HG03025 (cell line): ENCODE data around the gene DEPP1.

Experiments used
- ATAC-seq: cut with Tn5 transposase; IDR thresholded peaks from one replicate; pipeline ENCODE4 v1.9.1; 2021; ENCODE audit warnings: mild to moderate bottlenecking, moderate library complexity; ENCODE audit not compliant: unreplicated experiment, low FRiP score

DEPP1 gene

GRCh38 chr10:44956717-44957706 lies 21.6 kb downstream of the DEPP1 start:
- ATAC-seq: no peak

- no peak for ATAC-seq
These were observed 22.4 kb downstream of the DEPP1 start for GRCh38 chr10:44956226-44956625.

GRCh38 chr10:44955413-44956070 lies 23.1 kb downstream of the DEPP1 start:
- ATAC-seq: no peak

- no peak for ATAC-seq
These were observed 23.6 kb downstream of the DEPP1 start for GRCh38 chr10:44954962-44955361.

GRCh38 chr10:44954042-44954441 lies 24.6 kb downstream of the DEPP1 start:
- no peak for ATAC-seq

- no peak for ATAC-seq
These were observed 25.8 kb downstream of the DEPP1 start for GRCh38 chr10:44952779-44953231.

- no peak for ATAC-seq
These were observed 26.9 kb downstream of the DEPP1 start for GRCh38 chr10:44951576-44952226.

GRCh38 chr10:44950326-44951225 lies 28.0 kb downstream of the DEPP1 start:
- no peak for ATAC-seq

GRCh38 chr10:44949915-44950314 lies 28.7 kb downstream of the DEPP1 start:
- ATAC-seq: no peak

GRCh38 chr10:44949127-44949802 lies 29.3 kb downstream of the DEPP1 start:
- ATAC-seq: no peak

GRCh38 chr10:44948642-44949041 lies 30.0 kb downstream of the DEPP1 start:
- no peak for ATAC-seq

- ATAC-seq: peak; percentile 46
These were observed 31.0 kb downstream of the DEPP1 start for GRCh38 chr10:44947371-44948152.

- no peak for ATAC-seq
These were observed 32.4 kb downstream of the DEPP1 start for GRCh38 chr10:44946205-44946604.

- no peak for ATAC-seq
These were observed 34.3 kb downstream of the DEPP1 start for GRCh38 chr10:44944354-44944753.

GRCh38 chr10:44939691-44940401 lies 38.8 kb downstream of the DEPP1 start:
- ATAC-seq: no peak

GRCh38 chr10:44938956-44939355 lies 39.7 kb downstream of the DEPP1 start:
- no peak for ATAC-seq

GRCh38 chr10:44937196-44938005 lies 41.2 kb downstream of the DEPP1 start:
- no peak for ATAC-seq
